ENCODE results near the gene PTOV1.
"Not testable (repeated sequence)": the region's sequence is repeated elsewhere in the genome, so short reads cannot be mapped to it uniquely, and the experiment has no call there.

The PTOV1 gene

DNA sequence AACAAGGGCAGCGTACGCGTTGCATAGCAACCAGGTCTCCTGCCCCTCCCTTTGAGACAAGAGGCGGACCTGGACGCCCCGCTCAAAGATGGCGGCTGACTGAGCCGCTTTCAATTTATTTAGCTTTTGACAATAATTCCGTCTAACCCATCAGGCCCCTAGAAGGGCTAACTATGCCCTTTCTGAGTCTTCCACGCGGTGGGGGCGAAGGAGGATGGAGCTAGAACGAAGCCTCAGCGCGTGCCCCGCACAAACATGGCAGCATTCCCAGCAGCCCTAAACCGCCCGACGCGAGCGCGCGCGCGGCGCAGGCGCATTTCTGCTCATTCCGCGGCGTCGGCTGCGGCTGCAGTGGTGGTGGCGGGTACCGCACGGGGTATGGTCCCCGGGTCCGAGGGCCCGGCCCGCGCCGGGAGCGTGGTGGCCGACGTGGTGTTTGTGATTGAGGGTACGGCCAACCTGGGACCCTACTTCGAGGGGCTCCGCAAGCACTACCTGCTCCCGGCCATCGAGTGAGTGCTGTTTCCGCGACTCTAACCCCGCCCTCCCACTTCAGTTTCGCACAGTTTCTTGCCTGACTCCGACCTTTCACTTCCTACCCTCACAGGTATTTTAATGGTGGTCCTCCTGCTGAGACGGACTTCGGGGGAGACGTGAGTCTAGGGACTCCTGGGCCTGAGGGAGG is 32.9 kb upstream of the PTOV1 start, which contains the start of gene MED25:
Gene MED25, plus strand, starts transcription at position 326 of the 685 bp plus-strand sequence. Its CDS starts 53 bp downstream, at position 379.
- DNase-seq (ENCODE audit: low read depth in 2 of 2), result peak; percentile 74 to 79

- no peak for DNase-seq (ENCODE audit: low read depth in 2 of 2)
Observed at GRCh38 chr19:49818649-49819370, 32.1 kb upstream of the PTOV1 start.

DNA sequence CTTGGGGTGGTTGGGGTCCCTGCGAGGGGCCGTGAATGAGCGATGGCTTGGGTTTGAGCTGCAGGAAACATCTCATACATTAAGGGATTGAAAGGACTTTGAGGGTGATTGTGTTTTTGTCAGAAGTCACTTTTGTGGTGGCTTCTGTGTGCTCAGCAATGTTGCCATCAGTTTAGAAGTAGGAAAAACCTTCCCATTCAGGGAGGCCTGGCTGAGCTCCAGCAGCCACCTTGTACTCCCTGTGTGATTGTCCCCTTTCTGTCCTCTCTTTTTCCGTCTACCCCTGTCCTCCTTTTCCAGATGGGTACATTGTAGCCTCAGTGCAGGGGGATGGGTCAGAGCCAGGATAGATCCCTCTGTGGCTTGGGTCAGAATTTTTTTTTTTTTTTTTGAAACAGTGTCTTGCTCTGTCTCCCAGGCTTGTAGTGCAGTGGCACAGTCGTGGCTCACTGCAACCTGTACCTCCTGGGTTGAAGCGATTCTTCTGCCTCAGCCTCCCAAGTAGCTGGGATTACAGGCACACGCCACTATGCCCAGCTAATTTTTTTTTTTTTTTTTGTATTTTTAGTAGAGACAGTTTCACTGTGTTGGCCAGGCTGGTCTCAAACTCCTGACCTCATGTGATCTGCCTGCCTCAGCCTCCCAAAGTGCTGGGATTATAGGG is 31.4 kb upstream of the PTOV1 start:
- DNase-seq (ENCODE audit: low read depth in 2 of 2), result not testable (repeated sequence)

DNA sequence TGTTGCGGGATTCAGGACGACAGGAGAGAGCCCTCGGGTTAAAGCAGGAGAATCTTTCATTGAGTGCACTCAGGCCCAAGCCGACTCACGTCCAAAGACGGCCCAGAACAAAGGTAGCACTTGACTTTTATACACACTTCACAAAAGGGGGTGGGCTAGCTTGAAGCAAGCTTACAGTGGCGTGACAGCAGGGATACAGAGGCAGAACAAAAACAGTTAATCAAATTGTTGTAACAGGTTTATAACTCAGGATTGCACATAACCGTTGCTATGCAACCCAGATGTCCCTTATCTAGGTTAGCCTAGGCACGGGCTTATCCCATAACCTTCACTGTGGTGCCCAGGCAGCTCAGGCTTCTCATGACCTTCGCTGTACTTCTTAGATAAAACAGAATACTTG is 30.8 kb upstream of the PTOV1 start:
- DNase-seq (ENCODE audit: low read depth in 2 of 2), result no peak

DNA sequence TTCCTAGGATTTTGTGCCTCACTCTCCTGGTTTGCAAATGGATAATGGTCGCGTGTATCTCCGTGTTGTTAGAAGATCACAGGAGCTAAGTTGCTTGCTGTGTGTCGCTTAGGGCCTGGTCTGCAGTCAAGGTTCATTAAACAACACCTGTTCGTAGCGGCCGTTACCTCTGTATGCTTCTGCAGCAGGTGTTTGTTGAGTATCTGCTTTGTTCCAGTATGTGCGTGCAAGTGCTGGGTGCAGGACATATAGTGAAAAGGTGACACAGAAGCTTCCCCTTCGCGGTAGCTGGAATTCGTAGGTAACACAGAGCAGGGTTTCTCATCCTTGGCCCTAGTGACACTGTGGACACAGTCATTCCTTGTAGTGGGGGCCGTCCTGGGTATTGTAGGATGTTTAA is 27.5 kb upstream of the PTOV1 start:
- DNase-seq (ENCODE audit: low read depth in 2 of 2), result no peak

GRCh38 chr19:49824662-49825061 is 26.3 kb upstream of the PTOV1 start:
- DNase-seq (ENCODE audit: low read depth in 2 of 2), result no peak

- DNase-seq (ENCODE audit: low read depth in 2 of 2), result no peak
Observed at GRCh38 chr19:49827034-49827433, 23.9 kb upstream of the PTOV1 start.

- DNase-seq (ENCODE audit: low read depth in 2 of 2), result no peak
Observed at GRCh38 chr19:49829200-49829599, 21.8 kb upstream of the PTOV1 start.

DNA sequence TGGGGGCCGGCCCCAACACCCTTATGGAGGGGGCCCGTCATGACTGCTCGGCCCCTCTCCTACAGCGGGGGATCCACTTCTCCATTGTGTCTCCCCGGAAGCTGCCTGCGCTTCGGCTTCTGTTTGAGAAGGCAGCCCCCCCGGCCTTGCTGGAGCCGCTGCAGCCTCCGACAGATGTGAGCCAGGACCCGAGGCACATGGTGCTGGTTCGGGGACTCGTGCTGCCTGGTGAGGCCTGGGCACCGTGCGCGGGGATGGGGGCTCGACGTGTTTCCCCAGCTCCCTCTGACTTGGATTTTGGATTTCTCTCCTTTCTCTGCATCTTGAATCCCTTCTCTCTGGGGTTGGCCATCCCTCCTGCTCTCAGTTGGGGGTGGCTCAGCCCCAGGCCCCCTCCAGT is 21.2 kb upstream of the PTOV1 start:
- no peak for DNase-seq (ENCODE audit: low read depth in 2 of 2)

DNA sequence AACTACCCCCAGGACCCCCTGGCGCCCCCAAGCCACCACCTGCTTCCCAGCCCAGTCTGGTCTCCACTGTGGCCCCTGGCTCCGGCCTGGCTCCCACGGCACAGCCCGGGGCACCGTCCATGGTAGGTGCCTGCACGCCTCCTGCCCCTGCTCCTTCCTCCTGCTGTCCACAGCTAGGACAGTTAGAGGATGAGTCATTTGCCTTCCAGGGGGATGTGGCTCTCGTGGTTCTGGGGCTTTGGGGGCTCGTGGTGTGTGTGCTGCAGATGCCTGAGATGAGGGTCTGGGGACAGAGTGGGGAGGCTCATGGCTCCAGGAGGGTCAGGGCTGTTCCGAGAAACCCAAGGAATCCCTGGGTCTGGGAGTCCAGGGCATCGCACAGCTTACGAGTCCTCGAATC is 20.2 kb upstream of the PTOV1 start:
- DNase-seq (ENCODE audit: low read depth in 2 of 2), result no peak

DNA sequence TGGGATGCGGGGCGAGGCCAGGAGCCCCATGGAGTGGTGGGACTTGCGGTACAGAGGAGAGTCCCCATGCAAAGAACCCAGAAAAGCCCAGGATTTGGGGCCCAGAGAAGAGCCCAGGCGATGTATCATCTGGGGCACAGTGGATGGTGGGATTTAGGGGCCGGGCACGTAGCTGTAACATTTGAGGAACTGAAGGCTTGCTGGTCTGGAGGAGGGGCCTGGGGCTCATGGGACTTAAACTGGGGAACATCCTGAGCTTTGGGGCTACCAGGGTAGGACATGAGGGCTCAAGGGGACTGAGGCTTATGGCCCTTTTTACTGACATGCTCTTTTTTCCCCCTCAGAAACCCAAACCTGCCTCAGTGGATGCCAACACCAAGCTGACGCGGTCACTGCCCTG is 19.4 kb upstream of the PTOV1 start:
- no peak for DNase-seq (ENCODE audit: low read depth in 2 of 2)

GRCh38 chr19:49832556-49832955 is 18.4 kb upstream of the PTOV1 start:
- DNase-seq (ENCODE audit: low read depth in 2 of 2), result no peak

DNA sequence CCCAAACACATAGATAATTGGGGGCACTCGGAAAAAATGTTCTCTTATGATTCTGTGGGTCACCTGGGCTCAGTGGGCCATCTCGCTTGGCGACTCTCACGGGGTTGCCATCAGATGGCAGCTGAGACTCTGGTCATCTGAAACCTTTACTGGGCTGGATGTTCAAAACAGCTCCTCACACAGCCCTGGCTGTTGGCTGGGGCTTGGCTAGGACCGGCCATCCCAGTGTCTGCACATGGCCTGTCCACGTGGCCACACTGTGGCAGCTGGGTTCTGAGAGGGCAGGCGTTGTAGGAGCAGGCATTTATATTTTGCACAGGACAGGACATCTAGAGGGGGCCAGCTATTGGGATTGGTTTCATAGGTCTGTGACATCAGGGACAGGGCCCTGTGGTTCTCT is 17.4 kb upstream of the PTOV1 start:
- no peak for DNase-seq (ENCODE audit: low read depth in 2 of 2)

- no peak for DNase-seq (ENCODE audit: low read depth in 2 of 2)
Observed at GRCh38 chr19:49835562-49835961, 15.4 kb upstream of the PTOV1 start.

GRCh38 chr19:49836176-49837008 is 14.6 kb upstream of the PTOV1 start:
- no peak for DNase-seq (ENCODE audit: low read depth in 2 of 2)

DNA sequence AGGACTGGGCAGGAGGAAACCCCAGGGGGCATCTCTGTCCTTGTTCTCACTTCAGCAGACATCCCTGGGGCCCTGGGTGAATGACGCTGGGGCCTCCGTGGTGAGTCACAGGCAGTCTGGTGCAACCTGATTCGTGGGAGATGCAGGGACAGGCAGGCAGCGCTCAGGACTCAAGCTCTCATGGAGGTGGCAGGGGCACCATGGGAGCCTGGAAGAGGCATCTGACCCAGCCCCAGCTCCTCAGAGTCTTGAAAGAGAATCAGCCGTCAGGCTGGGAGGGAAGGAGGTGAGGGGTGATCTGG is 14.0 kb upstream of the PTOV1 start:
- no peak for DNase-seq (ENCODE audit: low read depth in 2 of 2)

- DNase-seq (ENCODE audit: low read depth in 2 of 2), result no peak
Observed at GRCh38 chr19:49837425-49837824, 13.5 kb upstream of the PTOV1 start.

DNA sequence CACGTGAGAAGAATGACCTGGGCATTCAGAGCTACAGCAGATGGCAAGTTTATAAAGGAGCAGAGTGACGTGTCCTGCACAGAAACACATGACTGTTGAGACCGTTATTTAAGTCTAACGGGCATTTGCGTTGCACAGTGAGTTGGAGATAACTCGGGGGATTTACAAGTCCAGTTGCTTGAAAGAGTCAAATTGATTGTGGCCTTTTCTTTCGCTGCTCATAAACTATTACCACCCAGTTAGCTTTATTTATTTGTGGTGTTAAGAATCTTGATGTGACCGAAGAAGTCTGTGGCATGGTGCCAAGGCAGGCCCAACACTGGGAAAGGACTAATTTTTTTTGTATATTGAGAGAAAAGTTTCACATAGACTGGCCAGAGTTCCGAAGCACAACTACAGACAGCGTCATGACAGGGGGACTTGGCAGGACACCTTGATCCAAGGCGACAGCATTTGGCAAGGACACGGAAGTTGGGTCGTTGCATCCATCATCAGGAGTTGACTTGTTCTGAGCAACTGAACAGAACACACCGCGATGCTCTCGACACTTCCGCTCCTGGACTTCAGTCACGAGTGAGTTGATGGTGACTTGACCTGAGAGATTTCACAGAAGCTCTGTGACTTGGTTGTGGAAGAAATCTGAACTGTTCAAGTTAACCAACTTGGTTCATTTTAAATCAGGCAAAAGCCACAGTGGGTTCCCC is 11.9 kb upstream of the PTOV1 start:
- DNase-seq (ENCODE audit: low read depth in 2 of 2), result no peak

DNA sequence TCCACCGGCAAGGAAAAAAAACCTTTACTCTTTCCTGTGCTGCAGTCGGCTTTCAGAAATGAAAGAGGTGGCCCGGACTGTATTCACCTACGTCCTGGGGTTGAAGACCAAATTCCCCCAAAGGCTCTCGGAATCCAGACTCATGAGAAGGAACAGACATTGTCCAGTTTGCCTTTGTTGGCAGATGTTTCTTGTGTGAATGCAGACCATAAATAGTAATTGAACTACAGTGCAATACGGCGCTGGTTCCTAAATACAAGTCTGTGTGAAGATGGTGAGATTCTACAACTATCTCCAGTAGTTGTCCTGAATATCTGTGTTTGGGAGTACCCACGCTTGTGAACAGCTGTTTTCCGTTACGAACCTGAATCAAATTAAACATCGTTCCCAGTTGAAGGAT is 11.2 kb upstream of the PTOV1 start:
- no peak for DNase-seq (ENCODE audit: low read depth in 2 of 2)

DNA sequence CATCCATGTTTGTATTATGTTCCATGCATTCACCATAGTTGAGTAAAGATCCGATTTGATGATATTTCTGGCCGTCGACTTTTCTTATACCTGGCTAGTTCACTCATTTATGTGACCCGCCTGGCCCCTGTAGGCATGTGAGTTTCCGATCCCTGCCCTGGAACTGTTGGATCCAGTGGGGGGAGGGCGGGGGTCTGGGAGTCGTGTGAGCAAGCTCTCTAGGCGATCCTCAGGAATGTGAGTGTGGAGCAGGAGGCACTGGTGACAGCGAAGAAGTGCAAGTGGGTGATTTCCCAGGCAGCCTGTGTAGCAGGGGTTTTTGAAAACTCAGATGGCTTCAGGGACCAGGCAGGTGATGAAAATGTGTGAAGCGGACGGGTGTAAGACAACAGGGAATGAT is 10.6 kb upstream of the PTOV1 start:
- DNase-seq (ENCODE audit: low read depth in 2 of 2), result no peak

- no peak for DNase-seq (ENCODE audit: low read depth in 2 of 2)
Observed at GRCh38 chr19:49840736-49841249, 10.2 kb upstream of the PTOV1 start.

All from stimulated activated CD4-positive, alpha-beta T cell treated with anti-CD3 and anti-CD28 coated beads, Interleukin-1b, Interleukin-23, amount 100 ng/mL, for 4 hours (primary cell).